PC-9 (cell line): ENCODE measurements around the gene HEATR5A. TPM values are rescaled to one million over a fixed set of nuclear protein-coding genes. Genes with fewer than 3 reads are reported as not detected.

Experiments
- BruUV-seq: library from RNA; stranded (reverse); fragments of 400-500 nt; replicated peaks from 2 replicates; lab custom pipeline; 2021; lab: Mats Ljungman, UMichigan
- CTCF ChIA-PET: fragments of 300-600 bp; sonication (Branson Sonifier 250); formaldehyde crosslinking; loops from one replicate; lab custom pipeline; 2022; ENCODE audit warnings: antibody characterized with exemption; lab: Charles Lee
- POLR2A ChIA-PET: fragments of 300-600 bp; sonication (Branson Sonifier 250); formaldehyde crosslinking; loops from one replicate; lab custom pipeline; 2022; ENCODE audit warnings: antibody characterized with exemption; ENCODE audit not compliant: unreplicated experiment; lab: Charles Lee
- DNase-seq, 2 experiments: peaks; one replicate each; pipeline versions ENCODE4 v3.0.0 to v3.0.0-alpha.2; 2015 to 2022; ENCODE audit warnings: mixed read lengths in 1 of 2
- H2AFZ ChIP-seq: fragments of 200-600 bp; sonication (generic); 2 replicates; pipeline ENCODE4 v1.8.1; 2017; ENCODE audit warnings: antibody characterized with exemption
- H3F3A ChIP-seq: fragments of 200-600 bp; sonication (generic); 2 replicates; pipeline ENCODE4 v1.8.1; 2017; ENCODE audit warnings: antibody characterized with exemption, mild to moderate bottlenecking, low read depth; ENCODE audit not compliant: insufficient read depth
- H3K27ac ChIP-seq: fragments of 200-600 bp; sonication (generic); 2 replicates; pipeline ENCODE4 v1.6.1; 2016; ENCODE audit warnings: mixed run types
- H3K27me3 ChIP-seq: fragments of 200-600 bp; sonication (generic); 2 replicates; pipeline ENCODE4 v1.6.1; 2016; ENCODE audit warnings: low read depth, mixed run types; ENCODE audit not compliant: insufficient read depth
- H3K36me3 ChIP-seq: fragments of 200-600 bp; sonication (generic); 2 replicates; pipeline ENCODE4 v1.6.1; 2016; ENCODE audit warnings: low read depth, mixed run types
- H3K4me1 ChIP-seq: fragments of 200-600 bp; sonication (generic); replicated peaks from 2 replicates; pipeline ENCODE4 v1.6.1; 2016; ENCODE audit warnings: mixed run types; ENCODE audit not compliant: insufficient read depth
- H3K4me2 ChIP-seq: fragments of 200-600 bp; sonication (generic); 2 replicates; pipeline ENCODE4 v1.6.1; 2017; ENCODE audit warnings: mixed run types
- H3K4me3 ChIP-seq: fragments of 200-600 bp; sonication (generic); 2 replicates; pipeline ENCODE4 v1.6.1; 2016; ENCODE audit warnings: mixed run types
- H3K79me2 ChIP-seq: fragments of 200-600 bp; sonication (generic); 2 replicates; pipeline ENCODE4 v1.6.1; 2017; ENCODE audit warnings: low read depth, mixed run types
- H3K9me2 ChIP-seq: fragments of 200-600 bp; sonication (generic); 2 replicates; pipeline ENCODE4 v1.8.1; 2017; ENCODE audit warnings: mild to moderate bottlenecking; ENCODE audit not compliant: insufficient read depth
- H3K9me3 ChIP-seq: fragments of 200-600 bp; sonication (generic); 2 replicates; pipeline ENCODE4 v1.8.1; 2016; ENCODE audit warnings: low read depth; ENCODE audit not compliant: insufficient read depth
- H4K20me1 ChIP-seq: fragments of 200-600 bp; sonication (generic); 2 replicates; pipeline ENCODE4 v1.8.1; 2017; ENCODE audit not compliant: insufficient read depth
- EZH2 ChIP-seq: fragments of 200-600 bp; sonication (generic); IDR thresholded peaks from 2 replicates; pipeline ENCODE4 v1.8.0; 2017; ENCODE audit warnings: antibody characterized with exemption, low read depth
- intact Hi-C: fragments of 100-400 bp; cut with micrococcal nuclease; formaldehyde crosslinking; loops from one replicate; pipeline ENCODE4 v1.10.0; 2022; ENCODE audit not compliant: unreplicated experiment
- total RNA-seq: library from RNA; stranded (reverse); gene quantifications from 2 replicates; pipeline ENCODE4 v1.2.3, GENCODE V29; 2021
- TF ChIP-seq, protein P1 (sequence below): fragments of 200-600 bp; sonication (generic); conservative IDR thresholded peaks from 2 replicates; pipeline ENCODE4 v1.6.1; 2017; ENCODE audit warnings: mixed run types, antibody characterized with exemption, mild to moderate bottlenecking, moderate library complexity

The HEATR5A gene
- total RNA-seq, 1 experiment from 2014 or later, result 25.7 TPM

DNA sequence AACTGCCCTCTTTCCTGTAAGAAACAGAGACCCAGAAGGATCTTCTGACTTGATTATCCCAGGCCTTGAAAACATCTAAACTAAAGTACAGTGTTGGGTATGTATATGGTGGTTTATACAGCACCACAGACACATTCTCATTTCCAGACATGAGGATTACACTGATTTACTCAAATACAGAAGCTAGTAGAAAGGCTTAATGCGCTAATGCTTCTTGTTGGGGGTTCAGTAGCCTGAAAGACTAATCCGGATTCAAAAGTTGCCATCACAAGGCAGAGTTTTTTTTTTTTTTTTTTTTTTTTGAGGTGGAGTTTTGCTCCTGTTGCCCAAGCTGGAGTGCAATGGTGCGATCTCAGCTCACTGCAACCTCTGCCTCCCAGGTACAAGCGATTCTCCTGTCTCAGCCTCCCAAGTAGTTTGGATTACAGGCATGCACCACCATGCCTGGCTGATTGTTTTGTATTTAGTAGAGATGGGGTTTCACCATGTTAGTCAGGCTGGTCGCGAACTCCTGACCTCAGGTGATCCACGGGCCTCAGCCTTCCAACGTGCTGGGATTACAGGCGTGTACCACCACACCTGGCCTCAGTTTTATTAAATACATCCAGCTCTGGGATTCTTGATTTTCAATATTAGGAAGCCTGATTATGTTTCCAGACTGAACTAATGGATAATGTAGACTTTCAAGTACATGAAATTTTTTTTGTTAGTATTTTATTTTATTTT, 166.4 kb downstream of the HEATR5A start:
- no TSS peak for BruUV-seq
- POLR2A ChIA-PET, result no interaction called here

DNA sequence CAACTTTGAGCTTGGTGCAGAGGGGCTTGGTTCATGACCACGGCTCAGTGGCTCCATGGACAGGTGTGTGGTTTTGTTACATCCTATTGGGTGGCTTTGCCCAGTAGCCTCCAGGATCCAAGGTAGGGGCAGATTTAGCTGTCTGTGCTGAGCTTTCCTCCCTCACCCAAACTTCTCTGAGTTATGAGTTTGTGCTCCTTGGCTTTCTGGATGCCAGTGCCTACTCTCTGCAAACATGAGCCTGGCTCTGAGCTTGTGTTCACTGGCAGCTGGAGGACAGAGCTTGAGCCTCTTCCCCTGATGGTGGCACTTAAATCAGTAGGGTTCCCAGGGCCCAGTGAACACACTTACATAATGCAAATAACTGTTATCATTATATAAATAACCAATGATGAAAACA, 167.5 kb downstream of the HEATR5A start:
- Histone ChIP-seq H3K27me3 (no peaks in the 10 kb centered on the region), H3K79me2 (no peaks in the 10 kb centered on the region), H3K4me1 (no peaks in the 10 kb centered on the region), H2AFZ (no peak overlapping the region), H3K36me3 (no peaks in the 10 kb centered on the region), H3F3A (no peaks in the 10 kb centered on the region), H3K4me3 (no peak overlapping the region), H3K9me3 (no peaks in the 10 kb centered on the region), H3K27ac (no peak overlapping the region), H3K9me2 (no peaks in the 10 kb centered on the region), H4K20me1 (no peaks in the 10 kb centered on the region), H3K4me2 (no peak overlapping the region)
- DNase-seq, result no peak
- intact Hi-C loops, result no loop called here
- TF ChIP-seq EZH2, result no peak
- TF ChIP-seq, protein P1, sequence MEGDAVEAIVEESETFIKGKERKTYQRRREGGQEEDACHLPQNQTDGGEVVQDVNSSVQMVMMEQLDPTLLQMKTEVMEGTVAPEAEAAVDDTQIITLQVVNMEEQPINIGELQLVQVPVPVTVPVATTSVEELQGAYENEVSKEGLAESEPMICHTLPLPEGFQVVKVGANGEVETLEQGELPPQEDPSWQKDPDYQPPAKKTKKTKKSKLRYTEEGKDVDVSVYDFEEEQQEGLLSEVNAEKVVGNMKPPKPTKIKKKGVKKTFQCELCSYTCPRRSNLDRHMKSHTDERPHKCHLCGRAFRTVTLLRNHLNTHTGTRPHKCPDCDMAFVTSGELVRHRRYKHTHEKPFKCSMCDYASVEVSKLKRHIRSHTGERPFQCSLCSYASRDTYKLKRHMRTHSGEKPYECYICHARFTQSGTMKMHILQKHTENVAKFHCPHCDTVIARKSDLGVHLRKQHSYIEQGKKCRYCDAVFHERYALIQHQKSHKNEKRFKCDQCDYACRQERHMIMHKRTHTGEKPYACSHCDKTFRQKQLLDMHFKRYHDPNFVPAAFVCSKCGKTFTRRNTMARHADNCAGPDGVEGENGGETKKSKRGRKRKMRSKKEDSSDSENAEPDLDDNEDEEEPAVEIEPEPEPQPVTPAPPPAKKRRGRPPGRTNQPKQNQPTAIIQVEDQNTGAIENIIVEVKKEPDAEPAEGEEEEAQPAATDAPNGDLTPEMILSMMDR, result no peak
- ChIA-PET CTCF (no interaction called here), POLR2A (no interaction called here)
- BruUV-seq, result no TSS peak

More for the DNA sequence above, 166.4 kb downstream of the HEATR5A start:
- H3F3A ChIP-seq, result no peaks in the 10 kb centered on the region
- no peaks in the 10 kb centered on the region for H4K20me1 ChIP-seq
- no peak overlapping the region for H3K27ac ChIP-seq
- H3K27me3 ChIP-seq, result no peaks in the 10 kb centered on the region
- H2AFZ ChIP-seq, result no peak overlapping the region
- H3K4me3 ChIP-seq, result no peak overlapping the region
- CTCF ChIA-PET, result no interaction called here
- H3K4me2 ChIP-seq, result no peak overlapping the region
- H3K4me1 ChIP-seq, result no peaks in the 10 kb centered on the region
- TF ChIP-seq, protein P1, result no peak
- TF ChIP-seq EZH2, result no peak
- H3K9me3 ChIP-seq, result no peaks in the 10 kb centered on the region
- intact Hi-C loops, result no loop called here
- H3K79me2 ChIP-seq, result no peaks in the 10 kb centered on the region
- DNase-seq, result no peak
- no peaks in the 10 kb centered on the region for H3K36me3 ChIP-seq
- no peaks in the 10 kb centered on the region for H3K9me2 ChIP-seq

DNA sequence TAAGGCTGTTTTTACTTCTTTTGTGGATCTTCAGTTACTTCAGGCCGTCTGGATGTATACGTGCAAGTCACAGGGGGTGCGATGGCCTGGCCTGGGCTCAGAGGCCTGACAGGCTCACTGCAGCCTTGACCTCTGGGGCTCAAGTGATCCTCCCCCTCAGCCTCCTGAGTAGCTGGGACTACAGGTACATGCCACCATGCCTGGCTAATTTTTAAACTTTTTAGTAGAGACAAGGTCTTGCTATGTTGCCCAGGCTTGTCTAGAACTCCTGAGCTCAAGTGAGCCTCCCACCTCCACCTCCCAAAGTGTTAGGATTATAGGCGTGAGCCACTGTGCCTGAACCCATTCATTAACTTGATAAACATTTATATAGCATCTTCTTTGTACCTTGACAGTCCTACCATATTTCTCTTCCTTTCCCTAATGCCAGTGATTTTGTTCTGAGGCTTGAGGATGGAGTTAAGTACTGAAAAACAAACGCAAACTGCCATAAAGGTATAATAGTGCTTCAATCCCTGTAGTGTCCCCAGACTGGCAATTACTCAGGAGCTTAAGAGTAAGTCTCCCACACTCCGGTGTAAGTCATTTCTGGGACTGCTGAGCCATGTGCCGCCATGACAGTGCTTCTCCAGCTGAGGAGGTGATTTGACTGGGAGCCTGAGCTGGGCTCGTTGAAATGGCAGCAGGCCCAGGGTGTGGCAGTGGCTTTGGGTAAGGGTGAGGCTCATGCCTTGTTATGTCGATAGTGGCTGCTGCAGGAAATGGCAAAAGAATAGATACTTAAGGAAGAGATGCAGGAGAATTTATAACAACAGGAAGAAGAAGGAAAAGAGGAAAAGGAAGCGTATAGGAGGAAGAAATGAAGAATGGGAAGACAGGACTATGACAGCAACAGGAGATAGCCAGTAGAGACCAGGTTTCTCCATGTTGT, 169.1 kb downstream of the HEATR5A start:
- Histone ChIP-seq H3K27me3 (no peaks in the 10 kb centered on the region), H3K9me3 (no peaks in the 10 kb centered on the region), H3K79me2 (no peaks in the 10 kb centered on the region), H4K20me1 (no peaks in the 10 kb centered on the region), H3K4me2 (no peak overlapping the region), H3K36me3 (no peaks in the 10 kb centered on the region), H2AFZ (no peak overlapping the region), H3K4me3 (no peak overlapping the region), H3K9me2 (no peaks in the 10 kb centered on the region), H3F3A (no peaks in the 10 kb centered on the region), H3K4me1 (no peaks in the 10 kb centered on the region), H3K27ac (no peak overlapping the region)
- no peak for DNase-seq
- ChIA-PET CTCF (no interaction called here), POLR2A (interaction anchor here (0.7 kb wide), 1 partner anchor 20 kb away, joined by 5 read pairs; no protein-coding TSS in a partner anchor)
- no peak for TF ChIP-seq EZH2
- TF ChIP-seq, protein P1, result no peak
- no TSS peak for BruUV-seq
- intact Hi-C loops, result no loop called here
